GM13977 (cell line): Measurements from ENCODE around the gene KAZN.

Experiments used
- DNase-seq: peaks from one replicate; pipeline ENCODE4 v3.0.0; 2012; ENCODE audit warnings: low spot score
- in situ Hi-C: fragments of 300-500 bp; cut with MboI; formaldehyde crosslinking; loops from one replicate; pipeline ENCODE4 v1.12.0; 2022; ENCODE audit warnings: low sequenced_read_pairs, low pct_unique_long_range_greater_than_20kb, mixed read lengths, inconsistent platforms; ENCODE audit not compliant: unreplicated experiment
- TF ChIP-seq, protein P1 (sequence below): IDR thresholded peaks from 2 replicates; pipeline ENCODE4 v1.5.1; 2012; ENCODE audit warnings: mild to moderate bottlenecking, control low read depth; ENCODE audit not compliant: insufficient read depth; ENCODE audit errors: extremely low read depth, missing control alignments

KAZN gene

DNA sequence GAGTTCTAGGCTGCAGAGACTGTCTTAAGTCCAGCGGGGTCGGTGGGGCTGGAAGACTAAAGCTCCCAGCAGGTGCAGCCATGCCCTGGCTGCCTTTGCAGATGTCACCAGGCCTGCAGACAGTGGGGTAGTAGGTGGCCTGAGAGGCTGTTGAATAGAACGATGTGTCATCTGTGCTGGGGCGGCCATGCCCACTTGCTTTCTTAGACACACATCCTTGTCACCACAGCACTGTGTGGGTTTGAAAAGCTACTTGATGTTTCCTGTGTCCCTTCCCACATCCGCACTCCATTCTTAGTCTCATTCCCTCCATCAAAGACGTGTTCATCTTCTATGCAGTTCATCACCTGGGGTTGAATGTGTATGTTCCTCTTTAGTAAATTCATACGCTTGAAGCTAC is 370.5 kb downstream of the KAZN start:
- TF ChIP-seq, protein P1, sequence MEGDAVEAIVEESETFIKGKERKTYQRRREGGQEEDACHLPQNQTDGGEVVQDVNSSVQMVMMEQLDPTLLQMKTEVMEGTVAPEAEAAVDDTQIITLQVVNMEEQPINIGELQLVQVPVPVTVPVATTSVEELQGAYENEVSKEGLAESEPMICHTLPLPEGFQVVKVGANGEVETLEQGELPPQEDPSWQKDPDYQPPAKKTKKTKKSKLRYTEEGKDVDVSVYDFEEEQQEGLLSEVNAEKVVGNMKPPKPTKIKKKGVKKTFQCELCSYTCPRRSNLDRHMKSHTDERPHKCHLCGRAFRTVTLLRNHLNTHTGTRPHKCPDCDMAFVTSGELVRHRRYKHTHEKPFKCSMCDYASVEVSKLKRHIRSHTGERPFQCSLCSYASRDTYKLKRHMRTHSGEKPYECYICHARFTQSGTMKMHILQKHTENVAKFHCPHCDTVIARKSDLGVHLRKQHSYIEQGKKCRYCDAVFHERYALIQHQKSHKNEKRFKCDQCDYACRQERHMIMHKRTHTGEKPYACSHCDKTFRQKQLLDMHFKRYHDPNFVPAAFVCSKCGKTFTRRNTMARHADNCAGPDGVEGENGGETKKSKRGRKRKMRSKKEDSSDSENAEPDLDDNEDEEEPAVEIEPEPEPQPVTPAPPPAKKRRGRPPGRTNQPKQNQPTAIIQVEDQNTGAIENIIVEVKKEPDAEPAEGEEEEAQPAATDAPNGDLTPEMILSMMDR: no peak
- DNase-seq: no peak
- in situ Hi-C loops: no loop called here

DNA sequence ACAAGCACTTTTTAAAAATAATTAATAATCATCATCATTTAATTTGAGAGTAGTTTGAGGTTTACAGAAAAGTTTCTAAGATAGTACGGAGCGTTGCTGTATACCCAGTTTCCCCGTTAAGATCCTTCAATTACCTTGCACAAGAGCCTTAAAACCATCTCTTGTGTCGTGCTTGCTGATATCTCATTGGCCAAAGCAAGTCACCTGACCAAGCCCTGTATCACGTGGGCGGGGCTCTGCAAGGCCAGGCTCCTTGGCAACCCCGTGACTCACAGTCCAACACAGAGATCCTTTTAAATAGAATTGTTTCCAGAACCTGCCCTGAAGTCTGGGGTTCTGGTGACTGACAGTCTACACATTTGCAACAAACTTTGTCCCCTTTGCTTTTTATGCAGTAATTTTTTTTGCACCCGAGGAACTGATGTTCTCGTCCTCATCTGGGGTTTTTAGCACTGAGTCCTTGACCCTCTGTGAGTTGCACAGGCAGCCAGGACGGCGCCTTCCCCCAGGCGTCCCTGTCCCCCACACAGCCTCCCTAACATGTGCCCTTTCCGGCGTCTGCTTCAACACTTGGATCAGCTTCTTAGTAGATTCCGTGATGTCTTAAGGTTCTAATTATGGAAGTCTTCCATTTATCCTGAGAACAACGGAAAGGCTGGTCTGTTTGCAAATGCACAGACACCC is 371.8 kb downstream of the KAZN start:
- TF ChIP-seq, protein P1: no peak
- no peak for DNase-seq
- in situ Hi-C loops: no loop called here

DNA sequence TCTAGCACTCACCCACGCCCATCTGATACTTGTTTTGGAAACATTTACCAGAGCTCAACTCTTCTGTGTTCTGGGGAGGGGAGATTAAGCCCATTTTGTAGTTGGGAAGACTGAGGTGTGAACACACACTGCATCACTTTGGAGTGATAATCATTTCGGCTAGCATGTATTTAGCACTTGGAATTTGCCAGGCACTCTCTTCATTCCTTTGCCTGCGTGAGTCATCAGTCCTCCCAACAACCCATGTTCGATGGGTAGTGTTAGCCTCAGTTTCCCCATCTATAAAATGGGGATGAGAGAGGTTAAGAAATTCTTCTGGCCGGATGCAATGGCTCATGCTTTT is 372.3 kb downstream of the KAZN start:
- in situ Hi-C loops: no loop called here
- TF ChIP-seq, protein P1: no peak
- DNase-seq: no peak

DNA sequence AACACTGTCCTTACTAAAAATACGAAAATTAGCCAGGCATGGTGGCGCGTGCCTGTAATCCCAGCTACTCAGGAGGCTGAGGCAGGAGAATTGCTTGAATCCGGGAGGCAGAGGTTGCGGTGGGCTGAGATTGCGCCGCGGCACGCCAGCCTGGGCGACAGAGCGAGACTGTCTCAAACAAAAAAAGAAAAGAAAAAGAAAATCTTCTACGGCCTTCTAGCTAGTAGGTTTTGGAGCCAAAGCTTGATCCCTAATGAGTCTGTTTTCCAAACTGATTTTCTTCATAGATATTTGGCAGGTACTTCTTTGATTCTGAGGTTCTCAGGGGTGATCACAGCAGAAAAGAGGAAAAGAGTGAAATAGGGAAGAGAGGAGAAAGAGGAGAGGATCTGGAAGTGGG is 372.7 kb downstream of the KAZN start:
- TF ChIP-seq, protein P1: no peak
- in situ Hi-C loops: no loop called here
- no peak for DNase-seq

DNA sequence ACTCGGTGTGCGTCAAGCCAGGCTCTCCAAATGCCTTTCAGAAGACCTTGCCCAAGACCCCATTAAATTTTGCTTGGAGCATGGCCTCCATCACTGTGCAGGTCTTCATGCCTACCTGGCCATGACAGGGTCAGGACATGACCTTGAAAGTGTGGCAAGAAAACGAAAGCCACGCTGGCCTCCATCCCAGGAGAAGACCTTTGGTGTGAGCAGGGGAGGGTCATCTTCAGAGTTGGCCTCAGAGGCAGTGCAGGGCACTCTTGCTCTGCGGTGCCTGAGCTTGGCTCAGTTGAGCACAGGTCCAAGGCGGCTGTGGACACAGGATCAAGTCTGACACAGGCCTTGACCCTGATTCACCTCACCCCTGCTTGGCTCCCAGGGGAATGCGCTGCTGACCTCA is 373.6 kb downstream of the KAZN start:
- in situ Hi-C loops: no loop called here
- DNase-seq: no peak
- TF ChIP-seq, protein P1: no peak

DNA sequence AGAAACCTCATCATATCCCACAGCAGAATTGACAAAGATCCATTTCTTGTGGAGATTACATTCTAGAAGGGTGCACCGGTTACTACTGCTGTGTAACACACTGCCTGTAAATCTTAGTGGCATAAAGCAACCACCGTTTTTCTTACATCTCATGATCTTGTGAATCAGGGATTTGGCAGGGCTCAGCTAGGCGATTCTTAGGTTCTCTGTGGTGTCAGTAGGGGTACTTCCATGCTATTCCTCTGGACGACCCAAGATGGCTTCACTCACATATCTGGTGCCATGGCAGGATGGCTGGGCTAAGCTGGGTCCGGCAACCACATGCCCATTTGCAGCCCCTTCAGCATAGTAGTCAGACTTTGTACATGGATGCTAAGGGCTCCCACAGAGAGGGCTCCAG is 375.3 kb downstream of the KAZN start:
- TF ChIP-seq, protein P1: no peak
- in situ Hi-C loops: no loop called here
- no peak for DNase-seq
